Activated CD4-positive, alpha-beta memory T cell treated with anti-CD3 and anti-CD28 coated beads for 36 hours (primary cell): Measurements from ENCODE around the gene TOX3. TPM values are rescaled to one million over a fixed set of nuclear protein-coding genes. Genes with fewer than 3 reads are reported as not detected.

ENCODE experiments used
- CTCF ChIA-PET: fragments of 350-600 bp; sonication (Branson Sonifier 250); formaldehyde crosslinking; loops from one replicate; lab custom pipeline; 2021; ENCODE audit warnings: antibody characterized with exemption, inconsistent platforms; lab: Charles Lee
- POLR2A ChIA-PET: fragments of 350-600 bp; sonication (Branson Sonifier 250); formaldehyde crosslinking; loops from one replicate; lab custom pipeline; 2021; ENCODE audit warnings: antibody characterized with exemption; lab: Charles Lee
- DNase-seq: peaks from one replicate; pipeline ENCODE4 v3.0.0-alpha.2; 2020
- H3K27ac Mint-ChIP-seq: one replicate; pipeline ENCODE4 v1.8.0; 2021; ENCODE audit warnings: mixed read lengths
- H3K27me3 Mint-ChIP-seq: one replicate; pipeline ENCODE4 v1.8.0; 2021; ENCODE audit warnings: mixed read lengths
- H3K36me3 Mint-ChIP-seq: one replicate; pipeline ENCODE4 v1.8.0; 2021; ENCODE audit warnings: mixed read lengths
- H3K4me1 Mint-ChIP-seq: one replicate; pipeline ENCODE4 v1.8.0; 2021; ENCODE audit warnings: low read depth, mixed read lengths
- H3K4me3 Mint-ChIP-seq: one replicate; pipeline ENCODE4 v1.8.0; 2021; ENCODE audit warnings: mild to moderate bottlenecking, mixed read lengths
- H3K9me3 Mint-ChIP-seq: one replicate; pipeline ENCODE4 v1.8.0; 2021; ENCODE audit warnings: mixed read lengths
- intact Hi-C: fragments of 100-400 bp; cut with micrococcal nuclease; formaldehyde crosslinking; loops from one replicate; pipeline ENCODE4 v1.15.1; 2023
- total RNA-seq, 2 experiments: library from RNA; stranded (reverse); gene quantifications; one replicate each; pipeline ENCODE4 v1.2.3, GENCODE V29; 2021

The TOX3 gene
- total RNA-seq, 2 experiments from 2014 or later: not detected

- no peak for DNase-seq
- Mint-ChIP-seq H3K36me3 (no peaks in the 10 kb centered on the region), H3K4me1 (no peaks in the 10 kb centered on the region), H3K27me3 (no peaks in the 10 kb centered on the region), H3K9me3 (peaks cover 14% of the 10 kb centered on the region), H3K4me3 (no peak overlapping the region), H3K27ac (no peak overlapping the region)
- POLR2A ChIA-PET: no interaction called here
- CTCF ChIA-PET: no interaction called here
- intact Hi-C loops: no loop called here
Measured at GRCh38 chr16:52521570-52521969, 25.4 kb downstream of the TOX3 start.

GRCh38 chr16:52518884-52519283, 28.1 kb downstream of the TOX3 start:
- DNase-seq: no peak
- H3K27ac Mint-ChIP-seq: no peak overlapping the region
- ChIA-PET POLR2A (no interaction called here), CTCF (no interaction called here)
- H3K4me3 Mint-ChIP-seq: no peak overlapping the region
- no peaks in the 10 kb centered on the region for H3K4me1 Mint-ChIP-seq
- H3K27me3 Mint-ChIP-seq: no peaks in the 10 kb centered on the region
- no peaks in the 10 kb centered on the region for H3K36me3 Mint-ChIP-seq
- H3K9me3 Mint-ChIP-seq: peaks cover 15% of the 10 kb centered on the region
- intact Hi-C loops: no loop called here

- no peak for DNase-seq
- intact Hi-C loops: no loop called here
- ChIA-PET POLR2A (no interaction called here), CTCF (no interaction called here)
- no peak overlapping the region for H3K4me3 Mint-ChIP-seq
- H3K27me3 Mint-ChIP-seq: no peaks in the 10 kb centered on the region
- peaks cover 15% of the 10 kb centered on the region for H3K9me3 Mint-ChIP-seq
- H3K4me1 Mint-ChIP-seq: no peaks in the 10 kb centered on the region
- H3K27ac Mint-ChIP-seq: no peak overlapping the region
- no peaks in the 10 kb centered on the region for H3K36me3 Mint-ChIP-seq
Measured at GRCh38 chr16:52515068-52515671, 31.8 kb downstream of the TOX3 start.

- H3K9me3 Mint-ChIP-seq: peaks cover 7% of the 10 kb centered on the region
- H3K27ac Mint-ChIP-seq: no peak overlapping the region
- H3K4me3 Mint-ChIP-seq: no peak overlapping the region
- H3K36me3 Mint-ChIP-seq: no peaks in the 10 kb centered on the region
- H3K27me3 Mint-ChIP-seq: no peaks in the 10 kb centered on the region
- H3K4me1 Mint-ChIP-seq: no peaks in the 10 kb centered on the region
- CTCF ChIA-PET: no interaction called here
- POLR2A ChIA-PET: no interaction called here
- DNase-seq: no peak
- intact Hi-C loops: no loop called here
Measured at GRCh38 chr16:52512297-52512987, 34.5 kb downstream of the TOX3 start.

- no peak overlapping the region for H3K4me3 Mint-ChIP-seq
- peaks cover 6% of the 10 kb centered on the region for H3K9me3 Mint-ChIP-seq
- H3K4me1 Mint-ChIP-seq: no peaks in the 10 kb centered on the region
- DNase-seq: no peak
- ChIA-PET POLR2A (no interaction called here), CTCF (no interaction called here)
- no peak overlapping the region for H3K27ac Mint-ChIP-seq
- intact Hi-C loops: no loop called here
- H3K27me3 Mint-ChIP-seq: no peaks in the 10 kb centered on the region
- H3K36me3 Mint-ChIP-seq: no peaks in the 10 kb centered on the region
Measured at GRCh38 chr16:52501746-52502145, 45.2 kb downstream of the TOX3 start.

- intact Hi-C loops: no loop called here
- Mint-ChIP-seq H3K4me1 (no peaks in the 10 kb centered on the region), H3K27me3 (no peaks in the 10 kb centered on the region), H3K4me3 (no peak overlapping the region), H3K36me3 (no peaks in the 10 kb centered on the region), H3K9me3 (peaks cover 4% of the 10 kb centered on the region), H3K27ac (no peak overlapping the region)
- CTCF ChIA-PET: no interaction called here
- POLR2A ChIA-PET: no interaction called here
- no peak for DNase-seq
Measured at GRCh38 chr16:52500963-52501362, 46.0 kb downstream of the TOX3 start.

- Mint-ChIP-seq H3K27ac (no peak overlapping the region), H3K27me3 (no peaks in the 10 kb centered on the region), H3K4me1 (no peaks in the 10 kb centered on the region), H3K36me3 (no peaks in the 10 kb centered on the region), H3K4me3 (no peak overlapping the region), H3K9me3 (no peaks in the 10 kb centered on the region)
- DNase-seq: no peak
- CTCF ChIA-PET: no interaction called here
- POLR2A ChIA-PET: no interaction called here
- intact Hi-C loops: no loop called here
Measured at GRCh38 chr16:52499060-52499440, 47.9 kb downstream of the TOX3 start.

- no peak overlapping the region for H3K27ac Mint-ChIP-seq
- ChIA-PET POLR2A (no interaction called here), CTCF (no interaction called here)
- DNase-seq: no peak
- H3K9me3 Mint-ChIP-seq: no peaks in the 10 kb centered on the region
- no peak overlapping the region for H3K4me3 Mint-ChIP-seq
- no peaks in the 10 kb centered on the region for H3K27me3 Mint-ChIP-seq
- H3K36me3 Mint-ChIP-seq: no peaks in the 10 kb centered on the region
- H3K4me1 Mint-ChIP-seq: no peaks in the 10 kb centered on the region
- intact Hi-C loops: no loop called here
Measured at GRCh38 chr16:52498328-52499059, 48.4 kb downstream of the TOX3 start.

- Mint-ChIP-seq H3K36me3 (no peaks in the 10 kb centered on the region), H3K4me3 (no peak overlapping the region), H3K4me1 (no peaks in the 10 kb centered on the region), H3K9me3 (no peaks in the 10 kb centered on the region), H3K27me3 (no peaks in the 10 kb centered on the region), H3K27ac (no peak overlapping the region)
- ChIA-PET POLR2A (no interaction called here), CTCF (no interaction called here)
- DNase-seq: no peak
- intact Hi-C loops: no loop called here
Measured at GRCh38 chr16:52497067-52497816, 49.7 kb downstream of the TOX3 start.

- no peaks in the 10 kb centered on the region for H3K9me3 Mint-ChIP-seq
- DNase-seq: no peak
- CTCF ChIA-PET: no interaction called here
- no peaks in the 10 kb centered on the region for H3K36me3 Mint-ChIP-seq
- intact Hi-C loops: no loop called here
- H3K4me1 Mint-ChIP-seq: no peaks in the 10 kb centered on the region
- no peak overlapping the region for H3K4me3 Mint-ChIP-seq
- no peaks in the 10 kb centered on the region for H3K27me3 Mint-ChIP-seq
- POLR2A ChIA-PET: no interaction called here
- no peak overlapping the region for H3K27ac Mint-ChIP-seq
Measured at GRCh38 chr16:52496051-52496876, 50.7 kb downstream of the TOX3 start.

GRCh38 chr16:52494621-52495020, 52.3 kb downstream of the TOX3 start:
- Mint-ChIP-seq H3K27me3 (no peaks in the 10 kb centered on the region), H3K9me3 (peaks cover 4% of the 10 kb centered on the region), H3K4me3 (no peak overlapping the region), H3K27ac (no peak overlapping the region), H3K36me3 (no peaks in the 10 kb centered on the region), H3K4me1 (no peaks in the 10 kb centered on the region)
- DNase-seq: no peak
- intact Hi-C loops: no loop called here
- POLR2A ChIA-PET: no interaction called here
- CTCF ChIA-PET: no interaction called here

- no peak overlapping the region for H3K27ac Mint-ChIP-seq
- no peaks in the 10 kb centered on the region for H3K4me1 Mint-ChIP-seq
- no peak for DNase-seq
- ChIA-PET CTCF (no interaction called here), POLR2A (no interaction called here)
- H3K4me3 Mint-ChIP-seq: no peak overlapping the region
- intact Hi-C loops: no loop called here
- no peaks in the 10 kb centered on the region for H3K27me3 Mint-ChIP-seq
- H3K9me3 Mint-ChIP-seq: peaks cover 4% of the 10 kb centered on the region
- no peaks in the 10 kb centered on the region for H3K36me3 Mint-ChIP-seq
Measured at GRCh38 chr16:52494145-52494544, 52.8 kb downstream of the TOX3 start.
